A673 (cell line): Measurements from ENCODE around the gene ENHO. TPM values are rescaled to one million over a fixed set of nuclear protein-coding genes. Genes with fewer than 3 reads are reported as not detected.
A peak's percentile ranks its signal among the peaks of the same experiment; 100 is the strongest.

ENCODE experiments used
- BruUV-seq: library from RNA; stranded (reverse); fragments of 400-500 nt; replicated peaks from 2 replicates; lab custom pipeline; 2021; lab: Mats Ljungman, UMichigan
- CTCF ChIA-PET: fragments of 300-600 bp; sonication (Branson Sonifier 250); formaldehyde crosslinking; loops from one replicate; lab custom pipeline; 2022; ENCODE audit warnings: antibody characterized with exemption; lab: Charles Lee
- POLR2A ChIA-PET: fragments of 300-600 bp; sonication (Branson Sonifier 250); formaldehyde crosslinking; loops from one replicate; lab custom pipeline; 2022; ENCODE audit warnings: antibody characterized with exemption; ENCODE audit not compliant: low non-redundant PET; lab: Charles Lee
- DNase-seq: peaks from one replicate; pipeline ENCODE4 v3.0.0-alpha.2; 2015; ENCODE audit warnings: low spot score
- H3K27ac ChIP-seq: fragments of 200-600 bp; sonication (generic); 2 replicates; pipeline ENCODE4 v1.5.1; 2016; ENCODE audit warnings: mixed run types, low read depth, mild to moderate bottlenecking, mixed read lengths, antibody characterized with exemption, low read length; ENCODE audit not compliant: poor library complexity, severe bottlenecking
- H3K27me3 ChIP-seq: fragments of 200-600 bp; sonication (generic); replicated peaks from 2 replicates; pipeline ENCODE4 v1.6.1; 2017; ENCODE audit warnings: mixed run types, low read depth, mild to moderate bottlenecking, mixed read lengths, antibody characterized with exemption, low read length; ENCODE audit not compliant: insufficient read depth, poor library complexity
- H3K36me3 ChIP-seq: fragments of 200-600 bp; sonication (generic); 2 replicates; pipeline ENCODE4 v1.6.1; 2016; ENCODE audit warnings: mixed run types, mild to moderate bottlenecking, mixed read lengths, antibody characterized with exemption, low read length; ENCODE audit not compliant: insufficient read depth, poor library complexity, severe bottlenecking
- H3K4me1 ChIP-seq: fragments of 200-600 bp; sonication (generic); 2 replicates; pipeline ENCODE4 v1.6.1; 2017; ENCODE audit warnings: mixed run types, mild to moderate bottlenecking, mixed read lengths, antibody characterized with exemption, low read length; ENCODE audit not compliant: insufficient read depth, poor library complexity, severe bottlenecking
- H3K4me3 ChIP-seq: fragments of 200-600 bp; sonication (generic); 2 replicates; pipeline ENCODE4 v1.5.1; 2016; ENCODE audit warnings: low read depth, mixed run types, mild to moderate bottlenecking, mixed read lengths, low read length; ENCODE audit not compliant: poor library complexity, severe bottlenecking
- H3K9me3 ChIP-seq: fragments of 200-600 bp; sonication (generic); 2 replicates; pipeline ENCODE4 v1.6.1; 2016; ENCODE audit warnings: mixed run types, low read depth, mild to moderate bottlenecking, mixed read lengths, antibody characterized with exemption, low read length; ENCODE audit not compliant: poor library complexity, severe bottlenecking
- CTCF ChIP-seq: fragments of 300-800, 200-600 bp; sonication (generic); conservative IDR thresholded peaks from 2 replicates; pipeline ENCODE4 v1.5.1; 2017; ENCODE audit warnings: low read depth, mild to moderate bottlenecking, antibody characterized with exemption, low read length, moderate library complexity, mixed read lengths
- EZH2 ChIP-seq: fragments of 200-600 bp; sonication (generic); IDR thresholded peaks from 2 replicates; pipeline ENCODE4 v1.6.1; 2017; ENCODE audit warnings: borderline replicate concordance, low read depth, mild to moderate bottlenecking, mixed read lengths, antibody characterized with exemption, low read length; ENCODE audit not compliant: poor library complexity, severe bottlenecking
- intact Hi-C: fragments of 100-400 bp; cut with micrococcal nuclease; formaldehyde crosslinking; loops from one replicate; pipeline ENCODE4 v1.10.0; 2022; ENCODE audit not compliant: unreplicated experiment
- total RNA-seq: library from RNA; stranded (reverse); gene quantifications from 2 replicates; pipeline ENCODE4 v1.2.3, GENCODE V29; 2021

Gene ENHO
- total RNA-seq, 1 experiment from 2014 or later = 1.2 TPM

- BruUV-seq = no TSS peak
- POLR2A ChIA-PET = no interaction called here
- H3K36me3 ChIP-seq = no peaks in the 10 kb centered on the region
Observed at GRCh38 chr9:34555002-34555348, 32.2 kb upstream of the ENHO start.

GRCh38 chr9:34554211-34555001 is 31.6 kb upstream of the ENHO start:
- TF ChIP-seq CTCF (no peak), EZH2 (no peak)
- H3K27ac ChIP-seq = no peak overlapping the region
- no peaks in the 10 kb centered on the region for H3K9me3 ChIP-seq
- no peaks in the 10 kb centered on the region for H3K27me3 ChIP-seq
- no TSS peak for BruUV-seq
- peaks cover 9% of the 10 kb centered on the region for H3K4me1 ChIP-seq
- no peaks in the 10 kb centered on the region for H3K36me3 ChIP-seq
- ChIA-PET CTCF (no interaction called here), POLR2A (no interaction called here)
- intact Hi-C loops = no loop called here
- H3K4me3 ChIP-seq = no peak overlapping the region
- DNase-seq = peak; percentile 57

More at GRCh38 chr9:34555002-34555348, 32.2 kb upstream of the ENHO start:
- intact Hi-C loops = no loop called here
- Histone ChIP-seq H3K27ac (no peak overlapping the region), H3K9me3 (no peaks in the 10 kb centered on the region), H3K27me3 (no peaks in the 10 kb centered on the region), H3K4me3 (no peak overlapping the region), H3K4me1 (peaks cover 9% of the 10 kb centered on the region)
- TF ChIP-seq EZH2 = no peak
- no peak for TF ChIP-seq CTCF
- CTCF ChIA-PET = no interaction called here
- DNase-seq = no peak

- ChIA-PET POLR2A (no interaction called here), CTCF (no interaction called here)
- intact Hi-C loops = no loop called here
- no peaks in the 10 kb centered on the region for H3K9me3 ChIP-seq
- no peaks in the 10 kb centered on the region for H3K27me3 ChIP-seq
- BruUV-seq = no TSS peak
- no peak for DNase-seq
- no peak for TF ChIP-seq CTCF
- TF ChIP-seq EZH2 = no peak
- H3K27ac ChIP-seq = no peak overlapping the region
- H3K36me3 ChIP-seq = no peaks in the 10 kb centered on the region
- peaks cover 9% of the 10 kb centered on the region for H3K4me1 ChIP-seq
- H3K4me3 ChIP-seq = no peak overlapping the region
Observed at GRCh38 chr9:34553511-34554021, 30.8 kb upstream of the ENHO start.
